PC-3 (cell line): ENCODE results near the gene AOPEP. TPM values are rescaled to one million over a fixed set of nuclear protein-coding genes. Genes with fewer than 3 reads are reported as not detected.

Source experiments
- ATAC-seq: fragments of 200-7000 bp; cut with Tn5 transposase; 2 replicates; pipeline ENCODE4 v1.9.1; 2020; ENCODE audit warnings: mild to moderate bottlenecking, moderate library complexity
- BruUV-seq: library from RNA; stranded (reverse); fragments of 400-500 nt; replicated peaks from 2 replicates; lab custom pipeline; 2021; lab: Mats Ljungman, UMichigan
- CTCF ChIA-PET: fragments of 300-600 bp; sonication (Branson Sonifier 250); formaldehyde crosslinking; loops from one replicate; lab custom pipeline; 2022; ENCODE audit warnings: antibody characterized with exemption; lab: Charles Lee
- POLR2A ChIA-PET: fragments of 300-600 bp; sonication (Branson Sonifier 250); formaldehyde crosslinking; loops from one replicate; lab custom pipeline; 2022; ENCODE audit warnings: antibody characterized with exemption; ENCODE audit not compliant: unreplicated experiment; lab: Charles Lee
- DNase-seq: peaks from one replicate; pipeline ENCODE4 v3.0.0-alpha.2; 2015
- H2AFZ ChIP-seq: fragments of 300-600 bp; sonication (generic); 2 replicates; pipeline ENCODE4 v1.6.0; 2016; ENCODE audit warnings: antibody characterized with exemption, low read length
- H3F3A ChIP-seq: fragments of 300-600 bp; sonication (generic); one replicate; pipeline ENCODE4 v1.6.0; 2017; ENCODE audit warnings: antibody characterized with exemption, low read length, control low read depth, mild to moderate bottlenecking; ENCODE audit not compliant: unreplicated experiment
- H3K27ac ChIP-seq: fragments of 300-600 bp; sonication (generic); 2 replicates; pipeline ENCODE4 v1.5.1; 2016; ENCODE audit warnings: mild to moderate bottlenecking, low read length
- H3K27me3 ChIP-seq: fragments of 300-600 bp; sonication (generic); 2 replicates; pipeline ENCODE4 v1.6.1; 2016; ENCODE audit warnings: low read length, mixed read lengths
- H3K36me3 ChIP-seq: fragments of 300-600 bp; sonication (generic); 2 replicates; pipeline ENCODE4 v1.6.1; 2016; ENCODE audit warnings: low read depth, mixed run types, low read length, mixed read lengths
- H3K4me1 ChIP-seq: fragments of 300-600 bp; sonication (generic); 2 replicates; pipeline ENCODE4 v1.5.1; 2016; ENCODE audit warnings: low read length; ENCODE audit not compliant: insufficient read depth
- H3K4me2 ChIP-seq: fragments of 300-600 bp; sonication (generic); 2 replicates; pipeline ENCODE4 v1.6.0; 2016; ENCODE audit warnings: low read length
- H3K4me3 ChIP-seq: fragments of 300-600 bp; sonication (generic); 2 replicates; pipeline ENCODE4 v1.5.1; 2016; ENCODE audit warnings: mild to moderate bottlenecking, low read length, mixed read lengths
- H3K79me2 ChIP-seq: fragments of 300-600 bp; sonication (generic); 2 replicates; pipeline ENCODE4 v1.6.1; 2017; ENCODE audit warnings: low read length, mixed read lengths
- H3K9ac ChIP-seq: fragments of 300-600 bp; sonication (generic); 2 replicates; pipeline ENCODE4 v1.6.0; 2016; ENCODE audit warnings: mild to moderate bottlenecking, low read length
- H3K9me2 ChIP-seq: fragments of 300-600 bp; sonication (generic); replicated peaks from 2 replicates; pipeline ENCODE4 v1.6.1; 2016; ENCODE audit warnings: mixed run types, low read length, mixed read lengths
- H3K9me3 ChIP-seq: fragments of 300-600 bp; sonication (generic); 2 replicates; pipeline ENCODE4 v1.6.1; 2016; ENCODE audit warnings: low read length, mixed read lengths
- H4K20me1 ChIP-seq: fragments of 300-600 bp; sonication (generic); 2 replicates; pipeline ENCODE4 v1.6.1; 2016; ENCODE audit warnings: low read length, mixed read lengths
- EZH2 ChIP-seq: fragments of 300-600 bp; sonication (generic); IDR thresholded peaks from one replicate; pipeline ENCODE4 v1.6.1; 2017; ENCODE audit warnings: antibody characterized with exemption, mild to moderate bottlenecking, low read length; ENCODE audit not compliant: unreplicated experiment
- EZH2phosphoT487 ChIP-seq: fragments of 300-600 bp; sonication (generic); IDR thresholded peaks from 2 replicates; pipeline ENCODE4 v1.6.1; 2018; ENCODE audit warnings: mild to moderate bottlenecking, antibody characterized with exemption, low read length, borderline replicate concordance
- intact Hi-C: fragments of 100-400 bp; cut with micrococcal nuclease; formaldehyde crosslinking; loops from 2 replicates; pipeline ENCODE4 v1.9.0; 2023
- total RNA-seq: library from RNA; depleted of rRNA; stranded (reverse); fragments of >200 nt; gene quantifications from 2 replicates; pipeline ENCODE4 v1.2.3, GENCODE V29; 2014
- TF ChIP-seq, protein P1 (sequence below): fragments of 300-600 bp; sonication (generic); conservative IDR thresholded peaks from 2 replicates; pipeline ENCODE4 v1.5.1; 2017; ENCODE audit warnings: antibody characterized with exemption, low read depth, mild to moderate bottlenecking, low read length

The AOPEP gene
- total RNA-seq, 1 experiment from 2014 or later: 23.1 TPM

GRCh38 chr9:94788570-94789105 is 62.1 kb downstream of the AOPEP start:
- Histone ChIP-seq H3K9me2 (no peaks in the 10 kb centered on the region), H3K4me3 (no peak overlapping the region), H3K36me3 (no peaks in the 10 kb centered on the region), H3K27me3 (no peaks in the 10 kb centered on the region), H3K9me3 (no peaks in the 10 kb centered on the region), H3F3A (no peaks in the 10 kb centered on the region), H3K27ac (no peak overlapping the region), H2AFZ (no peak overlapping the region), H3K4me2 (no peak overlapping the region), H3K79me2 (no peaks in the 10 kb centered on the region), H3K9ac (no peak overlapping the region), H3K4me1 (peaks cover 19% of the 10 kb centered on the region), H4K20me1 (no peaks in the 10 kb centered on the region)
- ChIA-PET POLR2A (interaction anchor here (0.6 kb wide), 1 partner anchor 331 kb away, joined by 10 read pairs; no protein-coding TSS in a partner anchor), CTCF (interaction anchor here (0.7 kb wide), 1 partner anchor 16 kb away, joined by 3 read pairs; no protein-coding TSS in a partner anchor)
- no peak for DNase-seq
- no peak for ATAC-seq
- TF ChIP-seq, protein P1, sequence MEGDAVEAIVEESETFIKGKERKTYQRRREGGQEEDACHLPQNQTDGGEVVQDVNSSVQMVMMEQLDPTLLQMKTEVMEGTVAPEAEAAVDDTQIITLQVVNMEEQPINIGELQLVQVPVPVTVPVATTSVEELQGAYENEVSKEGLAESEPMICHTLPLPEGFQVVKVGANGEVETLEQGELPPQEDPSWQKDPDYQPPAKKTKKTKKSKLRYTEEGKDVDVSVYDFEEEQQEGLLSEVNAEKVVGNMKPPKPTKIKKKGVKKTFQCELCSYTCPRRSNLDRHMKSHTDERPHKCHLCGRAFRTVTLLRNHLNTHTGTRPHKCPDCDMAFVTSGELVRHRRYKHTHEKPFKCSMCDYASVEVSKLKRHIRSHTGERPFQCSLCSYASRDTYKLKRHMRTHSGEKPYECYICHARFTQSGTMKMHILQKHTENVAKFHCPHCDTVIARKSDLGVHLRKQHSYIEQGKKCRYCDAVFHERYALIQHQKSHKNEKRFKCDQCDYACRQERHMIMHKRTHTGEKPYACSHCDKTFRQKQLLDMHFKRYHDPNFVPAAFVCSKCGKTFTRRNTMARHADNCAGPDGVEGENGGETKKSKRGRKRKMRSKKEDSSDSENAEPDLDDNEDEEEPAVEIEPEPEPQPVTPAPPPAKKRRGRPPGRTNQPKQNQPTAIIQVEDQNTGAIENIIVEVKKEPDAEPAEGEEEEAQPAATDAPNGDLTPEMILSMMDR: no peak
- TF ChIP-seq EZH2: no peak
- TF ChIP-seq EZH2phosphoT487: no peak
- intact Hi-C loops: loop anchor here (10.0 kb wide), 1 partner anchor 234 kb away; the partner anchor contains the start of gene PCAT7
- no TSS peak for BruUV-seq

DNA sequence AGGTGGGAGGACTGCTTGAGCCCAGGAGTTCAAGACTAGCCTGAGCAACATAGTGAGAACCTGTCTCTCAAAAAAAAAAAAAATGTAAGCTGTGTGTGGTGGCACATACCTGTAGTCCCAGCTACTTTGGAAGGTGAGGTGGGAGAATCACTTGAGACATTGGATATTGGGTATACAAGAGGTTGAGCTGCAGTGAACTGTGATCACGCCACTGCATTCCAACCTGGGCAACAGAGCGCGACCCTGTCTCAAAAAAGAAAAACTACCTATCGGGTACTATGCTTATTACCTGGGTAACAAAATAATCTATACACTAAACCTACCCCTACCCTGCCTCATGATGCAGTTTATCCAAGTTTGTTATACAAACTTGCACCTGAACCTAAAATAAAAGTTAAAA is 64.9 kb downstream of the AOPEP start:
- ChIA-PET CTCF (no interaction called here), POLR2A (no interaction called here)
- H2AFZ ChIP-seq: no peak overlapping the region
- H3K4me1 ChIP-seq: peaks cover 8% of the 10 kb centered on the region
- H3F3A ChIP-seq: no peaks in the 10 kb centered on the region
- TF ChIP-seq, protein P1: no peak
- no peak for TF ChIP-seq EZH2
- no peak for TF ChIP-seq EZH2phosphoT487
- no peak for DNase-seq
- no peak overlapping the region for H3K4me3 ChIP-seq
- H3K9me2 ChIP-seq: no peaks in the 10 kb centered on the region
- H4K20me1 ChIP-seq: no peaks in the 10 kb centered on the region
- intact Hi-C loops: no loop called here
- no peak overlapping the region for H3K4me2 ChIP-seq
- H3K9me3 ChIP-seq: no peaks in the 10 kb centered on the region
- no peak overlapping the region for H3K27ac ChIP-seq
- BruUV-seq: no TSS peak
- no peak overlapping the region for H3K9ac ChIP-seq
- H3K36me3 ChIP-seq: no peaks in the 10 kb centered on the region
- no peak for ATAC-seq
- H3K79me2 ChIP-seq: no peaks in the 10 kb centered on the region
- no peaks in the 10 kb centered on the region for H3K27me3 ChIP-seq

DNA sequence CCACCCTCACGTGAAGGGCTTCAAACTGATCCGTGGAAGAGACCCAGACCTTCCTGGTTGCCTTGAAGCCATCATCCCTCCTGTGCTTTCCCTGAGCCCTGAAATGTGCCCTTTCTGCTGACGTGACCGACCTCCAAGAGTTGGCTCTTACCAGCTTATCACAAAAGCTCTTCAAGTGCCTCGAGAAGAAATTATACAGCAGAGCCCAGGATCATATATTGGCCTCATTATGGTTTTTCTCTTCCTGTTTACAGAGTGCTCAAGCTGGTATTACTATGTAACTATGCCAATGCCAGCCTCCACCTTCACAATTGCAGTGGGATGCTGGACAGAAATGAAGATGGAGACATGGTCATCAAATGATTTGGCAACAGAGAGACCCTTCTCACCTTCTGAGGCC is 66.0 kb downstream of the AOPEP start:
- peak overlapping the region; percentile 53 for H3K27ac ChIP-seq
- H3K4me2 ChIP-seq: no peak overlapping the region
- H4K20me1 ChIP-seq: no peaks in the 10 kb centered on the region
- ChIA-PET CTCF (no interaction called here), POLR2A (interaction anchor here (0.5 kb wide), 1 partner anchor 13 kb away, joined by 15 read pairs; no protein-coding TSS in a partner anchor)
- DNase-seq (no peak), ATAC-seq (no peak)
- no peaks in the 10 kb centered on the region for H3F3A ChIP-seq
- H3K4me3 ChIP-seq: no peak overlapping the region
- no peak for TF ChIP-seq EZH2phosphoT487
- TF ChIP-seq, protein P1: no peak
- TF ChIP-seq EZH2: no peak
- H3K79me2 ChIP-seq: no peaks in the 10 kb centered on the region
- no peaks in the 10 kb centered on the region for H3K9me3 ChIP-seq
- H2AFZ ChIP-seq: no peak overlapping the region
- no peaks in the 10 kb centered on the region for H3K36me3 ChIP-seq
- no peaks in the 10 kb centered on the region for H3K27me3 ChIP-seq
- peaks cover 8% of the 10 kb centered on the region for H3K4me1 ChIP-seq
- no peaks in the 10 kb centered on the region for H3K9me2 ChIP-seq
- H3K9ac ChIP-seq: no peak overlapping the region
- no TSS peak for BruUV-seq
- intact Hi-C loops: no loop called here
